ENCODE measurements around the gene MED19.

- TF ChIP-seq EZH2 (IDR thresholded peaks at IDR 0.05; ENCODE audit: borderline replicate concordance, low read length) (no peak), CTCF (IDR thresholded peaks at IDR 0.05; ENCODE audit: low read length) (no peak)
Measured at GRCh38 chr11:57751176-57751575, 39.2 kb upstream of the MED19 start.
